Right lobe of liver (tissue), 4 donors: ENCODE data around the gene PRMT6.

Source experiments
- POLR2A ChIP-seq: fragments of 450-650 bp; IDR thresholded peaks from one replicate; pipeline ENCODE4 v1.6.1; 2017; ENCODE audit warnings: antibody characterized with exemption, mild to moderate bottlenecking
- TF ChIP-seq, protein P1 (sequence below), 4 donors: fragments of 200-600 bp in 3 of 4; fragments of 450-650 bp in 1 of 4; IDR thresholded peaks; one replicate each; pipeline versions ENCODE4 v1.5.1 to v1.8.0; 2016 to 2022; ENCODE audit warnings: antibody characterized with exemption in 4 of 4, mild to moderate bottlenecking in 2 of 4
- donor health status: DM: no; HTN: no; CAD: no.
- donor health status: DM: no; HTN: no; CAD: no.
- donor health status: DM: no; HTN: yes; CAD: no.

DNA sequence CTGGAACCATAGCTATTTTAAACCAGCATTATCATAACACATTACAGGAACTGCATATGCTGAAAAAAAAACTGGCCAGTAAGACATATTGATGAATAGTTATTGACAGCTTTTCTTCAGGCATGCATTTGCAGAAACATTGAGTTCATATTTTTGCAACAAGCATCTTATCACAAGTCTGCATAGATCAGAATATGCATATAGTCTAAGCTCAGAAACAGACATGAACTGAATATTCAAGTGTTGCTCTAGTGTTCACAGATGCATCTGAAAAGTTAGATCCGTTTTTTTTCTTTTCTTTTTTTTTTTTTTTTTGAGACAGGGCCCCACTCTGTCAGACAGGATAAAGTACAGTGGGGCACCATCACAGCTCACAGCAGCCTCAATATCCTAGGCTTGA lies 22.8 kb downstream of the PRMT6 start:
- TF ChIP-seq, protein P1, sequence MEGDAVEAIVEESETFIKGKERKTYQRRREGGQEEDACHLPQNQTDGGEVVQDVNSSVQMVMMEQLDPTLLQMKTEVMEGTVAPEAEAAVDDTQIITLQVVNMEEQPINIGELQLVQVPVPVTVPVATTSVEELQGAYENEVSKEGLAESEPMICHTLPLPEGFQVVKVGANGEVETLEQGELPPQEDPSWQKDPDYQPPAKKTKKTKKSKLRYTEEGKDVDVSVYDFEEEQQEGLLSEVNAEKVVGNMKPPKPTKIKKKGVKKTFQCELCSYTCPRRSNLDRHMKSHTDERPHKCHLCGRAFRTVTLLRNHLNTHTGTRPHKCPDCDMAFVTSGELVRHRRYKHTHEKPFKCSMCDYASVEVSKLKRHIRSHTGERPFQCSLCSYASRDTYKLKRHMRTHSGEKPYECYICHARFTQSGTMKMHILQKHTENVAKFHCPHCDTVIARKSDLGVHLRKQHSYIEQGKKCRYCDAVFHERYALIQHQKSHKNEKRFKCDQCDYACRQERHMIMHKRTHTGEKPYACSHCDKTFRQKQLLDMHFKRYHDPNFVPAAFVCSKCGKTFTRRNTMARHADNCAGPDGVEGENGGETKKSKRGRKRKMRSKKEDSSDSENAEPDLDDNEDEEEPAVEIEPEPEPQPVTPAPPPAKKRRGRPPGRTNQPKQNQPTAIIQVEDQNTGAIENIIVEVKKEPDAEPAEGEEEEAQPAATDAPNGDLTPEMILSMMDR (IDR thresholded peaks at IDR 0.05): no peak
- TF ChIP-seq POLR2A: no peak
